ENCODE data around the gene GPR171.

GRCh38 chr3:151210676-151211381, 7.8 kb upstream of the GPR171 start:
- TF ChIP-seq CTCF (conservative IDR thresholded peaks at IDR 0.05), result peak; percentile 30
- TF ChIP-seq ZFX (IDR thresholded peaks at IDR 0.05), result no peak
